Measurements from ENCODE around the gene PRKG2. TPM values are rescaled to one million over a fixed set of nuclear protein-coding genes. Genes with fewer than 3 reads are reported as not detected.

The PRKG2 gene
- total RNA-seq, 1 experiment from 2014 or later = 1.9 TPM

DNA sequence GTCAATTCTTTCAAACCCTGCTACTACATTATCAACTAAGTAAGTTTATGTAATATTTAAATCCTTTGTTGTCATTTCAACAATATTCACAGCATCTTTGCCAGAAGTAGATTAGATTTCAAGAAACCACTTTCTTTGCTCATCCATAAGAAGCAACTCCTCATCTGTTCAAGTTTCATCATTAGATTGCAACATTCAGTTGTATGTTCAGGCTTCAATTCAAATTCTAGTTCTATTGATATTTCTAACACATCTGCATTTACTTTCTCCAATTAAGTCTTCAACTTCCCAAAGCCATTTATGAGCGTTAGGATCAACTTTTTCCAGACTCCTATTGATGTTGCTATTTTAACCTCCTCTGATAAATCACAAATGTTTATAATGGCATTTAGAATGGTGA is 118.5 kb downstream of the PRKG2 start:
- H2BK5ac ChIP-seq (ENCODE audit: insufficient read length, low read length) = no peak overlapping the region
- H4K5ac ChIP-seq (ENCODE audit: insufficient read length, low read depth, low read length) = no peak overlapping the region
- no peaks in the 10 kb centered on the region for H3K79me2 ChIP-seq (ENCODE audit: insufficient read depth, low read length)
- H3K9ac ChIP-seq (ENCODE audit: extremely low read depth, insufficient read length, low read length) = no peak overlapping the region
- Mint-ChIP-seq H3K27ac (no peak overlapping the region), H3K27me3 (ENCODE audit: low read depth) (peaks cover 1% of the 10 kb centered on the region; the same call in 1 of the 2 replicates), H3K36me3 (ENCODE audit: insufficient read depth in 1 of 3, low read depth in 3 of 3) (no peaks in the 10 kb centered on the region), H3K9me3 (no peaks in the 10 kb centered on the region; a peak in 1 of 5 replicates), H3K4me1 (no peaks in the 10 kb centered on the region), H3K4me3 (no peak overlapping the region)
- no peaks in the 10 kb centered on the region for H3K79me1 ChIP-seq (ENCODE audit: insufficient read depth, low read depth, low read length, poor library complexity, severe bottlenecking)
- H4K8ac ChIP-seq (replicated peaks; ENCODE audit: insufficient read length, low read depth, low read length) = no peak overlapping the region
- H2AK5ac ChIP-seq (ENCODE audit: insufficient read length, low read length) = no peak overlapping the region
- no peak overlapping the region for H3K27ac ChIP-seq (ENCODE audit: insufficient read length, low read depth, low read length)
- no peak overlapping the region for H3K4me2 ChIP-seq (ENCODE audit: insufficient read depth, insufficient read length, low read length)
- no peak overlapping the region for H4K91ac ChIP-seq (ENCODE audit: insufficient read length, low read depth, low read length)
- no peak overlapping the region for H3K4ac ChIP-seq (ENCODE audit: low read depth, low read length)
- no peaks in the 10 kb centered on the region for H4K20me1 ChIP-seq (ENCODE audit: control insufficient read depth, insufficient read depth, insufficient read length)
- TF ChIP-seq, protein P1, sequence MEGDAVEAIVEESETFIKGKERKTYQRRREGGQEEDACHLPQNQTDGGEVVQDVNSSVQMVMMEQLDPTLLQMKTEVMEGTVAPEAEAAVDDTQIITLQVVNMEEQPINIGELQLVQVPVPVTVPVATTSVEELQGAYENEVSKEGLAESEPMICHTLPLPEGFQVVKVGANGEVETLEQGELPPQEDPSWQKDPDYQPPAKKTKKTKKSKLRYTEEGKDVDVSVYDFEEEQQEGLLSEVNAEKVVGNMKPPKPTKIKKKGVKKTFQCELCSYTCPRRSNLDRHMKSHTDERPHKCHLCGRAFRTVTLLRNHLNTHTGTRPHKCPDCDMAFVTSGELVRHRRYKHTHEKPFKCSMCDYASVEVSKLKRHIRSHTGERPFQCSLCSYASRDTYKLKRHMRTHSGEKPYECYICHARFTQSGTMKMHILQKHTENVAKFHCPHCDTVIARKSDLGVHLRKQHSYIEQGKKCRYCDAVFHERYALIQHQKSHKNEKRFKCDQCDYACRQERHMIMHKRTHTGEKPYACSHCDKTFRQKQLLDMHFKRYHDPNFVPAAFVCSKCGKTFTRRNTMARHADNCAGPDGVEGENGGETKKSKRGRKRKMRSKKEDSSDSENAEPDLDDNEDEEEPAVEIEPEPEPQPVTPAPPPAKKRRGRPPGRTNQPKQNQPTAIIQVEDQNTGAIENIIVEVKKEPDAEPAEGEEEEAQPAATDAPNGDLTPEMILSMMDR (conservative IDR thresholded peaks at IDR 0.05) = no peak
- H2BK20ac ChIP-seq (ENCODE audit: low read depth, low read length, poor library complexity, severe bottlenecking) = no peak overlapping the region
- H3K56ac ChIP-seq (ENCODE audit: insufficient read length, low read depth, low read length) = no peak overlapping the region
- H3K14ac ChIP-seq (ENCODE audit: insufficient read depth, low read length) = no peak overlapping the region
- no peaks in the 10 kb centered on the region for H3K4me1 ChIP-seq (ENCODE audit: insufficient read depth, low read length)
- no peaks in the 10 kb centered on the region for H3K9me3 ChIP-seq (ENCODE audit: control insufficient read depth, low read depth, low read length)
- no peak for DNase-seq
- H2BK15ac ChIP-seq (ENCODE audit: low read depth, low read length) = no peak overlapping the region
- no peak overlapping the region for H3K23ac ChIP-seq (ENCODE audit: insufficient read length, low read depth, low read length)
- H3K27me3 ChIP-seq (ENCODE audit: insufficient read depth, low read length) = no peaks in the 10 kb centered on the region
- H2BK12ac ChIP-seq (ENCODE audit: insufficient read length, low read depth, low read length) = no peak overlapping the region
- no peak overlapping the region for H2AFZ ChIP-seq (ENCODE audit: low read length)
- H3T11ph ChIP-seq (ENCODE audit: low read length) = no peak overlapping the region
- H2BK120ac ChIP-seq (ENCODE audit: low read depth, low read length, poor library complexity, severe bottlenecking) = no peak overlapping the region
- H3K23me2 ChIP-seq (ENCODE audit: insufficient read length, low read depth, low read length, poor library complexity, severe bottlenecking) = no peaks in the 10 kb centered on the region
- whole genome bisulfite sequencing (ENCODE audit: extremely low coverage, insufficient read length, low lambda C conversion rate) = no CpG with 5 or more reads among the region's 1 CpG
- no peak overlapping the region for H3K18ac ChIP-seq (ENCODE audit: insufficient read length, low read depth, low read length)

Measured in H9 (cell line).